SKM-1 (cell line): ENCODE measurements around the gene SLC4A9.

ENCODE experiments used
- DNase-seq: peaks from one replicate; lab custom pipeline; 2025; ENCODE audit not compliant: unreplicated experiment; lab: John Stamatoyannopoulos, UW

The SLC4A9 gene

DNA sequence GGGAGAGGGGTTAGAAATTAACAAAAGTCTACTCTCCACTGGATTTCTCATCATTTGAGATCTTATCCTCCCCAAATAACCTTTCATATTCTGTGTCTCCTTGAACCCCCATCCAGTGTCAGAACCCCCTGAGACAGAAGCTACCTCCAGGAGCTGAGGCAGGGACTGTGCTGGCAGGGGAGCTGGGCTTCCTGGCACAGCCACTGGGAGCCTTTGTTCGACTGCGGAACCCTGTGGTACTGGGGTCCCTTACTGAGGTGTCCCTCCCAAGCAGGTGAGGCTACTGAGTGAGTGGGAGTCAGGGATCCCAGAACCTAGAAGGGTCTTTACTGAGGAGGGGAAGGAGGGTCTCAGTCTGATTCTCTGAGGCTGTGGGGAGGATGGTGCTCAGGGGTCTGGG, 1.9 kb downstream of the SLC4A9 start:
- no peak for DNase-seq

DNA sequence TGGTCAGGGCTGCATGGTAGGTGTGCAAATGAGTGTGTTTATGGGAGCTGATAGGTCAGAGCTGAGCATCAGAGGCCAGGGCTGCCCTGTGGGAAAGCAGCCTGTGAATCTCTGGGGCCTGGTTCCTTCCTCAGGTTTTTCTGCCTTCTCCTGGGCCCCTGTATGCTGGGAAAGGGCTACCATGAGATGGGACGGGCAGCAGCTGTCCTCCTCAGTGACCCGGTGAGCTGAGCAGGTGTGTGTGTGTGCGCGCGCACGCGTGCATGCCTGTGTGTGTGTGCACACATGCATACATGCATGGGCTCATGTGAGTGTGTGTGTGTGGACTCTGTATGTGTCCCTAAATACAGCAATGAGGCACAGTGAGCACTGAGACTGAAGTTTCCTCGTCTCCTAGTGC, 2.3 kb downstream of the SLC4A9 start:
- DNase-seq: no peak

DNA sequence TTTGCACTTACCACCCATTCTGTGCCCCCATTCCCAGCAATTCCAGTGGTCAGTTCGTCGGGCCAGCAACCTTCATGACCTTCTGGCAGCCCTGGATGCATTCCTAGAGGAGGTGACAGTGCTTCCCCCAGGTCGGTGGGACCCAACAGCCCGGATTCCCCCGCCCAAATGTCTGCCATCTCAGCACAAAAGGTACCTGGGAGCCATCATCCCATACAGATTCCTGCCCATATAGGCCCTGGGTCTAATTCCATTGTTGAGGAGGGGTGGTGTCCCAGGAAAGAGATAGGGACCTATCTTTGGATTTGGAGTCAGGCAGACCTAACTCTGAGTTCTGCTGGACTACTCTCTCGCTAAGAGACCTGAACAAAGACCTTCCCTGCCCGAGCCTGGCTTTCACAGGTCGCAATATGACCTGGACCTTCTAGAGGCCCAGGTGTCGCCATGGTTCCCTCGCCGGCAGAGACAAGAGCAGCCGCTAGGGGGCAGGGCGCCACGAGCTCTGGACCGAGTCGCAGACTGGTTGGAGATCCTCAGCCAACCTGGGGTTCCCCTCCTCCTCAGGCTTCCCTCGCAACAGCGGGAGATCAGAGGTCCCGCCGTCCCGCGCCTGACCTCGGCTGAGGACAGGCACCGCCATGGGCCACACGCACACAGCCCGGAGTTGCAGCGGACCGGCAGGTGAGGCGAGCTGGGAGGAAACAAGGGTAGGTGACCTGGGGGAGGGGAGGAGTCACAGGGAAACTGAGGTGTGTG, 3.1 kb downstream of the SLC4A9 start:
- peak; percentile 20 for DNase-seq

DNA sequence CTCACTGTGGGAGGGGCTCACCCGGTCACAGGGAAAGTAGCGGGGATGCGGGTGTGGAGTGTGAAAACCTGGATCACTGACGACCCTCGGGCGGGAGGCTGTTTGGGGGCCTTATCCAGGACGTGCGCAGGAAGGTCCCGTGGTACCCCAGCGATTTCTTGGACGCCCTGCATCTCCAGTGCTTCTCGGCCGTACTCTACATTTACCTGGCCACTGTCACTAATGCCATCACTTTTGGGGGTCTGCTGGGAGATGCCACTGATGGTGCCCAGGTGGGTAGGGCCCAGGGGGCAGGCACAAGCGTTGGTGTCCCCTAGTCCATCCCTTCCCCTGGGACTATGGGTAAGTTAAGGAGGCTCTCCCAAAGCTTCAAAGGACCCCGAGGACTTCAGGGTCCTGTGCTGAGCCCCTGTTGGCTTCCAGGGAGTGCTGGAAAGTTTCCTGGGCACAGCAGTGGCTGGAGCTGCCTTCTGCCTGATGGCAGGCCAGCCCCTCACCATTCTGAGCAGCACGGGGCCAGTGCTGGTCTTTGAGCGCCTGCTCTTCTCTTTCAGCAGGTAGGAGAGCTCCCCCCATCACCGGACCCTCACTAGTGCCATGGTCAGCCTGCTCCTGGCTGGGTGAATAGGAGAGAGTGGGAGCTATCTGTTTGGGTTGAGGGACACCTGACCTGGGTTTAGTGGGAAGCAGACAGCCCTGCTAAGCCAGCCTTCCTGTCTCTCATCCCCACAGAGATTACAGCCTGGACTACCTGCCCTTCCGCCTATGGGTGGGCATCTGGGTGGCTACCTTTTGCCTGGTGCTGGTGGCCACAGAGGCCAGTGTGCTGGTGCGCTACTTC, 3.9 kb downstream of the SLC4A9 start:
- no peak for DNase-seq

DNA sequence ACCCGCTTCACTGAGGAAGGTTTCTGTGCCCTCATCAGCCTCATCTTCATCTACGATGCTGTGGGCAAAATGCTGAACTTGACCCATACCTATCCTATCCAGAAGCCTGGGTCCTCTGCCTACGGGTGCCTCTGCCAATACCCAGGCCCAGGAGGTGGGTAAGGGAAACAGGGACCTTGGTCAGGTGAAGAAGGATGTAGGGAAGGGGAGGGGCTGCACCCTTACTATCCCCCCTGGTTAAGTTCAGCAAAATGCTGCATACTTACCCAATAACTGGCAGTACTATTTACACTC, 4.4 kb downstream of the SLC4A9 start:
- DNase-seq: no peak

DNA sequence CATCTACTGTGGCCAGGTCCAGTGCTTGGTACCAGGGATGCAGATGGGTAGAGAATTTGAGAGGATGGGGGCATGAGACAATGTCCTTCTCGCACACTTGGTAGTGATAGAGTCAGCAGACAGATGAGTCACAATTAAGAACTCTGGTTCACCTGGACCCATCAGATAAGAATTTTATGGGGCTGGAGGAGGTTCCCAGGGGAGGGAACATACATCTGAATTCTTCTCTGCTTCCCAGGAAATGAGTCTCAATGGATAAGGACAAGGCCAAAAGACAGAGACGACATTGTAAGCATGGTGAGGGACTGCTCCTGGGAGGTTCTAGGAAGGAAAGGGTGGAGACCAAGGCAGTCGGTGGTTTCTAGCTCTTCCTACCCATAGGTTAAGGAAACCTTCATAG, 5.3 kb downstream of the SLC4A9 start:
- no peak for DNase-seq

DNA sequence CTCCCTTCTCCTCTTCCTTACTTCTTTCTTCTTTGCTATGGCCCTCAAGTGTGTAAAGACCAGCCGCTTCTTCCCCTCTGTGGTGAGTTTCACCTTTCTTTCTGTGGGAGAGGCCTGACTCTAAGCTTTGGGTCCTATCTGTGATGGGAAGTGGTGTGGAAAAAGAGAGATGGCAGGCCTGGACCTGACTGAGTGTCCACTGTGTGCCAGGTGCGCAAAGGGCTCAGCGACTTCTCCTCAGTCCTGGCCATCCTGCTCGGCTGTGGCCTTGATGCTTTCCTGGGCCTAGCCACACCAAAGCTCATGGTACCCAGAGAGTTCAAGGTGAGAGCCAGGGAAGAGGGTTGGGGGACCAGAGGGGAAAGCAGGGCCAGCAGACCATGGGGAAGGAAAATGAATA, 5.9 kb downstream of the SLC4A9 start:
- DNase-seq: no peak

DNA sequence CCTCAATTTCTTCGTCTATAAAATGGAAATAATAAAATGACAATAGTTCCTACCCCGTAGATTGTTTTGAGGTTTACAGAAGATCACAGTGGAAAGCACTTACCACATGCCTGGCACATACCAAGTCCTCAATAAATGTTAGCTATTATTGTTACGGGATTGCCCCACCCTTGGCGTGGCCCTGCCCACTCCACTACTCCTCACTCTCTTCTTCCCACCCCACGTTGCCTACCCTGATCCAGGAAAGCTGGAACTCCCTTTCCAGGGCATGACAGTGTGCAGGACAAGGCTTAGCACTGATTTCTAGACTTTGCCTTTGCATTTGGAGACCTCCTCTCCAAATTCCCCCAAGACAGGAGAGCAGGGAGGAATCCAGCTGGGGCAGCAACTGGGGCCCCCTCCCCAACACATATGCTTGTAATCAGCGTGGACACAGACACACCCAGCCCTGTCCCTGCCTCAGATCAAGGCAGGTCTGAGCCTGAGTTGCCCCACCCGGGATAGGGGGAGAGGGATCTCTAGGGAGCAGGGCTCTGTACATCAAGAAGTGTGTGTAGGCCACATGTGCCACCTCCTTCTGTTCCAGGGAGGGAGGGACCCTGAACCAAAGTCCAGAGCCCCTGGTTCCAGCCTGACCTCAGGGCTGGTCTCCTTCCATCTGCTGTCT, 6.7 kb downstream of the SLC4A9 start:
- no peak for DNase-seq

DNA sequence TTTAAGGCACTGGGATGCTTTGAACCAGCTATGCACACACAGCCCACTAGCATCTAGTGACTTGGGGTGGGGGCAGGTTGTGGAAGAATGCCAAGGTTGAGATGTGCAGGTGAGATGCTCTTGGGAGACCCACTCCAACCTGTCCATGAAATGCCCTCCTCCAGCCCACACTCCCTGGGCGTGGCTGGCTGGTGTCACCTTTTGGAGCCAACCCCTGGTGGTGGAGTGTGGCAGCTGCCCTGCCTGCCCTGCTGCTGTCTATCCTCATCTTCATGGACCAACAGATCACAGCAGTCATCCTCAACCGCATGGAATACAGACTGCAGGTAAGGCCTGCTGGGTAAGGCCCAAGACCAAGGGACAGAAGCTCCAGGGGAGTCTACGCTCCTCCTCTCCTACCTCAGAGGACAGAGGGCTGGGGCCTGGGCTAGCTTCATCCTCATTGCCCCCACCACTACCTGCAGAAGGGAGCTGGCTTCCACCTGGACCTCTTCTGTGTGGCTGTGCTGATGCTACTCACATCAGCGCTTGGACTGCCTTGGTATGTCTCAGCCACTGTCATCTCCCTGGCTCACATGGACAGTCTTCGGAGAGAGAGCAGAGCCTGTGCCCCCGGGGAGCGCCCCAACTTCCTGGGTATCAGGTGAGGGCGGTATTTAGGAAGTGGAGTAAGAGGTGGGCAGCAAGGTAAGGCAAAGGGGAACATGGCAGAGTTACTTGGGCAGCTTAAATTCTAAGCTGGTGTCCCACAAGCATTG, 7.4 kb downstream of the SLC4A9 start:
- DNase-seq: no peak

DNA sequence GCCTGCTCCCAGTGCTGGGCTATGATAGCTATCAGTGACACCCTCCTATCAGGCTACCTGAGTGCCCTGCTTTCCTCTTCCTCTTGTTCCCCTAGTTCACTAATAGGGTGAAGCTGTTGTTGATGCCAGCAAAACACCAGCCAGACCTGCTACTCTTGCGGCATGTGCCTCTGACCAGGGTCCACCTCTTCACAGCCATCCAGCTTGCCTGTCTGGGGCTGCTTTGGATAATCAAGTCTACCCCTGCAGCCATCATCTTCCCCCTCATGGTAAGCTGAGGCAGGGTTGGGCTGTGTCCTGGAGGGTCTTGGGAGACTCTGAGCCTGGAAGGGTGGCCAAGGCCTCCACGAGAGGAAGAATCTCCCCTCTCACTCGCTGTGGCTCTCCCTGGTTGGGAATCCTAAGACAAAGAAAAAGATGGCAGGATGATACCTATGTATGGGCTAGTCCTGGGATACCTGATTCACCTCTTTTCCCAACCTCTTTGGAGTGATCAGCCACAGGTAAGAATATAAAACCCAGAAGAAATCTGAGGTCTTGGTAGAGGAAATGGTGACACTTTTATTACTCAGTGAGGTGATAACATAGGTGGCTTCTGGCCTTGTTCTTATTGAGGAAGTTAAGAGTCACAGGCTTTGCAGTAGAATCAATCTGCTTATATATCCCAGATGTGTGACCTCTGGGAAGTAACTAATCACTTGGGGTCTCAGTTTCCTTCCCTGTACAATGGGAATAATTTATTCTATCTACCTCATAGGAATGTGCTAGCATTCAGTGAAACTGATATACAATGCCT, 11.6 kb downstream of the SLC4A9 start:
- DNase-seq: no peak

DNA sequence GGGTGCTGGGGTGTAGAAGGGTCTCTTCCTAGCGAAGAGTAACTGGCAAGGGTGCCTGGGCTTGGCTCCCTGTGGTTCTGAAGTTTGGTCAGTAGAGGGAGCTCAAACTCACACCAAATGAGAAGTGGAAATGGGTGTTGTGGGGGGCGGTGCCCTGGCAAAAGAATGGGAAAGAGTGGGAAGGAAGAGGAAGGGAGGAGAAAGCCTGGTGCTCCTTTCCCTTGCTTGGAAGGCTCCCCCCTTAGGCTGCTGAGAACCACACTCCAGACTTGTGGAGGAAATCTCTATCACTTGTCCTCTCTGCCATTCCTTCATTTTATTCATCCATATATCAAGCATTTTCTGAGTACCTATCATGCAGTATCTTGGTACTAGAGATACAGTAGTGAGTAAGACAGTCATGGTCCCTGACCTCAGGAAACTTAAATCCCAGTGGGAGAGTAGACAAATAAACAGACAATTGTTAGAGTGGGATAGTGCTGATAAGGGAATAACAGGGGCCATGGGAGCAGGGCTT, 13.0 kb downstream of the SLC4A9 start:
- peak; percentile 29 for DNase-seq

DNA sequence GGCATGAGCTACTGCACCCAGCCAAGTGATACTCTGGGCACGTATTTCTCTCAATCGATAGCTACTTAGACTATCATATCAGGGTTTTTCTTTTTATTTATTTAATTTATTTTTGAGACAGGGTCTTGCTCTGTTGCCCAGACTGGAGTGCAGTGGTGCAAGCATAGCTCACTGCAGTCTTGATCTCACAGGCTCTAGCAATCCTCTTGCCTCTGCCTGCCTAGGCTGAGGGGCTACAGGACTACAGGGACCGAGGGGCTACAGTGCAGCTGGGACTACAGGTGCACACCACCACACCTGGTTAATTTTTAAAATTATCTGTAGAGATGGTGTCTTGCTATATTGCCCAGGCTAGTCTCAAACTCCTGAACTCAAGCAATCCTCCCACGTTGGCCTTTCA, 21.4 kb downstream of the SLC4A9 start:
- no peak for DNase-seq

DNA sequence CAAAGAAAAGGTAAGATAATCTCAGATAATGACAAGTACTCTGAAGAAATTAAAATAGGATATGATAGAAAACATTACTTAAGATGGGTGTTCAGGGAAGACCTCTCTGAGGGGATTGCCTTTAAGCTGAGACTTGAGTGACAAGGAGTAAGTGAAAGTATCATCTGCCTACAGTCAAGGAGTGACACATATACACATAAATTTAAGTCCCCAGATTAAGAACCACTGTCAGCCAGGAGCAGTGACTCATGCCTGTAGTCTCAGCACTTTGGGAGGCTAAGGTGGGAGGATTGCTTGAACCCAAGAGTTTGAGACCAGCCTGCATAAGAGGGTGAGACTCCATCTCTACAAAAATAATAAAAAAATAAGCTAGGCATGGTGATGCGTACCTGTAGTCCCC, 22.0 kb downstream of the SLC4A9 start:
- DNase-seq: no peak

DNA sequence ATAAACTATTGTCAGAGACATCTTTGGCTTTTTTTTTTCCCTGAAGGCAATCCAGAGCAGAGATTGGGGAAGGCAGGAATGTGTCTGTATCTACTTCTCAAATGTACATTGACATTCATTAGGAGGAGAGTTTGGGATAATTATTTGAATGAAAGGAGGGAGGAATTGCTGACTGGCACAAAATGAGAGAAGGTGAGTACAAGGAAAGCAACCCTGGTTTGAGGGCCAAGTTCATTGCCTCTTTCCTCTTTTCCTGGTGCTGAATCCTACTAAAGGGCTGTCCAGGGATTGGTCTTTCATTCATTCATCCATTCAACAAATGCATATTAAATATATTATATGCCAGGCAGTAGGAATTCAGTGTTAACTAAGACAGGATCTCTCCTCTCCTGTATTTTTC, 22.9 kb downstream of the SLC4A9 start:
- DNase-seq: no peak

DNA sequence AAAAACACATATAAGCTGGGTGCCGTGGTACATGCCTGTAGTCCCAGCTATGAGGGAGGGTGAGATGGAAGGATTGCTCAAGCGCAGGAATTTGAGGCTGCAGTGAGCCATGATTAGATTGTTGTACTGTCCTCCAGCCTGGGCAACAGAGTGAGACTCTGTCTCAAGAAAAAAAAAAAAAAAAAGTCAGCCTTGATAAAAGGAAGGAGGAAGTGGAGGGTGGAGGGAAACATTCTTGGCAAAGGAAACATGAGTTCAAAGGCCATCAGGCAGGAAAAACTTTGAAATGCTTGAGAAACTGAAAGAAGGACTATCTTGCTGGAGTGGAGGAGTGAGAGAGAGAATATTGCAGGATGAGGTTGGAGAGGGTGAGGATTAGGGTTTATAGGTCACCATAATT, 23.3 kb downstream of the SLC4A9 start:
- DNase-seq: no peak

DNA sequence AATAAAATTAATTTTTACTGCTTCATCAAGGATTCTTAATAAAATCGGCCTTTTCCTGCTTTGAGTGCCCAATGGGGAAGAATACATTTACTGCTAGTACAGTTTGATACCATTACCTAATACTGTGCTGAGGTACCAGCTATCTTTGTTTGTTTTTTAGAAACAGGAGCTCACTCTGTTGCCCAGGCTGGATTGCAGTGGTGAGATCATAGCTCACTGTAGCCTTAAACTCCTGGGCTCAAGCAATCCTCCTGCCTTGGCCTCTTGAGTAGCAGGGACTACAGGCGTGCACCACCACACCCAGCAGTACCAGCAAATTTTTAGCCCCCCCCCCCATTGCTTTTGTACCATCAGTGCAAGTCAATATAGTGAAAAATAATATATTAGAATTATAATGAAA, 28.1 kb downstream of the SLC4A9 start:
- no peak for DNase-seq

DNA sequence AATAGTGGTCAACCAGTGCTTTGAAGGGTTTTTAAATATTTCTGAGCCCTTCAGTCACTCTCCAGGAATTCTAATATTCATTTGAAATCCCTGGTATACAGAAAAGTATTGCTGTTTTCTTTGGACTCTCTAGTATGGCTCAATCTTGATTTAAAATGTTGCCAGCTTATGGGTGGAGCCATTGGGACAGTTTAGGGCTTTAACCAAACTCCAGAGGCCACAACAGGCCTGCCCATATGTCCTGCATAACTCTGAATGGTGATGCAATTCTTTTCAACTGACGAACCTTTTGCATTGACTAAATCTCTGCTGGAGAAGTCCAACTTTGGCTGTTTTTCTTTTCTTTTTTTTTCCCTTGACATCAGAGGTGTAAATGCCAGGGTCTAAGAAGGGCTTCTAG, 31.3 kb downstream of the SLC4A9 start:
- no peak for DNase-seq

DNA sequence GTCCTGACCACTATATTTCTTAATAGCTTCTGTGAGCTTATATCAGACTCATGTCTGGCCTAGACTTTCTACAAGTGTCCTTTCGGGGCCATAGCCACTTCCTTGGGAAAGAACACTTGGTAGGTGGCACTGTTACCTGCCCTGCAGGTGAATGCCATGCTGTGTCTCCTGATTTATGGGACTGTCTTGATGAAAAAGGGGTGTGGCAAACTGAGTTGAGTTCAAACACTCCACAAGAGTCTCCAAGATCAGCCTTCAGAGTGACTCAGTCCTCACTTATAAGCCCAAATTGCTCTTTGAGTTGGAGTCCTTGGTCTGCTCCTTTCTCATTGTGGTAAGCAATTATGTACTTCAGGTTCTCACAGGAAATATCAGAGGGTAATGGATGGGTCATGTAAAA, 31.7 kb downstream of the SLC4A9 start:
- no peak for DNase-seq

DNA sequence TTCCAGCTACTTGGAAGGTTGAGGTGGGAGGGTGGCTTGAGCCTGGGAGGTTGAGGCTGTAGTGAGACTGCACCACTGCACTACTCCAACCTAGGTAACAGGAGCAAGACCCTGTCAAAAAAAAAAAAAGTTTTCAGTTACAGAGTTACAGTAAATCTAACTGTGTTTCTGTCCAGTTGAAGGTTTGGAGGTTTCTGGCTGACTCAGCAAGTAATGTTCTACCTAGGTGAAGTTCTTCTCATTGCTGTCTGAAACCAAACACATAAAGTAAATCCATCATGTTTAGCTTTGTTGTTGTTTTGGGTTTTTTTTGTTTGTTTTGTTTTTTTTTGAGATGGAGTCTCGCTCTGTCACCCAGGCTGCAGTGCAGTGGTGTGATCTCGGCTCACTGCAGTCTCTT, 33.7 kb downstream of the SLC4A9 start:
- DNase-seq: no peak

DNA sequence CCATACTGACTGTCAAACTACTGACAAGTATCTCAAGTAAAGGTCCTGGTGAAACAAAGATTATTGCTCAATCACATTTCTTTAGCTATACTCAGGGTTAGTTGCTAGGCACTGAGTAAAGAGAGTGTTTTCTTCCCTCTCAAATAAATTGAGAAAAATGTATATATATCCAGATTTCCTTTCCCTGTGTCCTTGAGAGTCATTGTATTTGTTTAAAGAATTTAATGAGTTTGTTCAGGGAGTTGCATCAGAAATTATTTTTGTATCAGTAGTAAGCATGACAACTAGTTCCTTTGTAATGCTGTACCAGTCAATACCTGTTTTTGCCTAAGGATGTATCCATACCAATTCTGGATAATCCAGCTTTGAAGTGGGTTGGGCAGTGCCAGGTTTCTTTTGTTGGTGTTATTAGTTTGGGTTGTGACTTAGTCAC, 38.4 kb downstream of the SLC4A9 start:
- DNase-seq: no peak
